Gastrocnemius medialis (tissue), 4 donors: ENCODE results near the gene OGT. TPM values are rescaled to one million over a fixed set of nuclear protein-coding genes. Genes with fewer than 3 reads are reported as not detected.
A peak's percentile ranks its signal among the peaks of the same experiment; 100 is the strongest.
"Not testable (repeated sequence)": the region's sequence is repeated elsewhere in the genome, so short reads cannot be mapped to it uniquely, and the experiment has no call there.

ENCODE experiments used
- ATAC-seq, 2 donors: fragments of 150-250 bp; one replicate each; pipeline ENCODE4 v1.9.1; 2016
- DNase-seq, 2 donors: peaks; one replicate each; pipeline ENCODE4 v3.0.0-alpha.2; 2019
- H3K27ac ChIP-seq, 4 donors: fragments of 200-600 bp; sonication (generic); 1 replicate in 1 of 4; 2 replicates in 3 of 4; pipeline ENCODE4 v1.5.1; 2016 to 2018; ENCODE audit warnings: mild to moderate bottlenecking in 2 of 4, moderate library complexity in 1 of 4
- H3K27me3 ChIP-seq, 3 donors: fragments of 200-600 bp; sonication (generic) in 2 of 3; 1 replicate in 1 of 3; 2 replicates in 2 of 3; pipeline versions ENCODE4 v1.5.1 to v1.6.0; 2016 to 2019; ENCODE audit warnings: mild to moderate bottlenecking in 1 of 3, moderate library complexity in 1 of 3
- H3K36me3 ChIP-seq, 2 donors: fragments of 200-600 bp; sonication (generic) in 1 of 2; one replicate each; pipeline ENCODE4 v1.5.1; 2017 to 2018
- H3K4me1 ChIP-seq, 2 donors: fragments of 200-600 bp; sonication (generic) in 1 of 2; one replicate each; pipeline ENCODE4 v1.5.1; 2016 to 2017; ENCODE audit warnings: mild to moderate bottlenecking in 2 of 2
- H3K4me3 ChIP-seq, 4 donors: fragments of 200-600 bp; sonication (generic) in 3 of 4; 1 replicate in 1 of 4; 2 replicates in 3 of 4; pipeline ENCODE4 v1.5.1; 2016 to 2019; ENCODE audit warnings: mild to moderate bottlenecking in 2 of 4
- H3K9me3 ChIP-seq, 3 donors: fragments of 200-600 bp; sonication (generic) in 2 of 3; 1 replicate in 1 of 3; 2 replicates in 2 of 3; pipeline ENCODE4 v1.5.1; 2016 to 2019
- POLR2A ChIP-seq, 2 donors: fragments of 450-650 bp; IDR thresholded peaks; one replicate each; pipeline ENCODE4 v1.6.1; 2017; ENCODE audit warnings: antibody characterized with exemption in 2 of 2, mild to moderate bottlenecking in 2 of 2, moderate library complexity in 2 of 2
- in situ Hi-C, 4 donors: fragments of 200-750 bp; cut with MboI; loops; one replicate each; pipeline versions ENCODE4 v1.15.0 to v1.8.0; 2017; ENCODE audit warnings: low sequenced_read_pairs in 4 of 4
- intact Hi-C: fragments of 100-400 bp; cut with DNase I; formaldehyde crosslinking; loops from one replicate; pipeline ENCODE4 v1.15.1; 2023; ENCODE audit warnings: low total_unique reads
- total RNA-seq, 4 donors: library from RNA; depleted of rRNA; stranded (reverse); fragments of >200 nt; gene quantifications; one replicate each; pipeline versions ENCODE4 v1.1.0 to v1.2.3, GENCODE V29; 2016
- TF ChIP-seq, protein P1 (sequence below), 5 experiments: fragments of 450-650 bp in 3 of 5; fragments of 200-600 bp in 2 of 5; sonication (generic) in 2 of 5; IDR thresholded peaks in 4 of 5; conservative IDR thresholded peaks in 1 of 5; 1 replicate in 4 of 5; 2 replicates in 1 of 5; pipeline ENCODE4 v1.5.1; 2016 to 2019; ENCODE audit warnings: antibody characterized with exemption in 5 of 5, mild to moderate bottlenecking in 3 of 5, moderate library complexity in 3 of 5

The OGT gene
- total RNA-seq, 4 donors from 2014 or later, result 34.5 to 146 (median 62.1) TPM

DNA sequence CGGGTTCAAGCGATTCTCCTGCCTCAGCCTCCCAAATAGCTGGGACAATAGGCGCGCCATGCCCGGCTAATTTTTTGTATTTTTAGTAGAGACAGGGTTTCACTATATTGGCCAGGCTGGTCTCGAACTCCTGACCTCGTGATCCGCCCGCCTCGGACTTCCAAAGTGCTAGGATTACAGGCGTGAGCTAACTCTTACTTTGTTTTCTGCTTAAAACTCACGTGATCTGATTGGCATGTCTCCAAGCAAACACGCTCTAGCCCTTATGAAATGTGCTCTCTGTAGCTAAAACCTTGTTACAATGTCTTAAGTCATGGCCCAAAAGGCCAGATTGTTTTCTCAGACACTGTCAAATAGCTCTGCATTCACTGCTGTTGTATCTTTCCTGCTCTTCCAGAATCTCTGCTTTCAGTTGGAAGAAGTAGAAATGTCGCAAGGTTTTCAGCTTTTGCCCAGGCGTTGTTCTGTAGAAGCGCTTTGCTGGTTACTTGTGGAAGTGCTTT, 39.7 kb upstream of the OGT start:
- intact Hi-C loops, result loop anchor here (5.0 kb wide), 1 partner anchor 39 kb away; the partner anchor contains the start of gene OGT
- peak in 1 of 2 donors; percentile 35 for DNase-seq
- Histone ChIP-seq H3K9me3 (no peaks in the 10 kb centered on the region), H3K27ac (peak overlapping the region; percentile 44 to 68 (median 63)), H3K27me3 (no peaks in the 10 kb centered on the region), H3K4me1 (no peaks in the 10 kb centered on the region), H3K36me3 (no peaks in the 10 kb centered on the region), H3K4me3 (peak overlapping the region; percentile 57 to 65 (median 58))
- peak; percentile 53 to 64 for ATAC-seq
- TF ChIP-seq POLR2A (IDR thresholded peaks at IDR 0.05), result no peak
- TF ChIP-seq, protein P1, sequence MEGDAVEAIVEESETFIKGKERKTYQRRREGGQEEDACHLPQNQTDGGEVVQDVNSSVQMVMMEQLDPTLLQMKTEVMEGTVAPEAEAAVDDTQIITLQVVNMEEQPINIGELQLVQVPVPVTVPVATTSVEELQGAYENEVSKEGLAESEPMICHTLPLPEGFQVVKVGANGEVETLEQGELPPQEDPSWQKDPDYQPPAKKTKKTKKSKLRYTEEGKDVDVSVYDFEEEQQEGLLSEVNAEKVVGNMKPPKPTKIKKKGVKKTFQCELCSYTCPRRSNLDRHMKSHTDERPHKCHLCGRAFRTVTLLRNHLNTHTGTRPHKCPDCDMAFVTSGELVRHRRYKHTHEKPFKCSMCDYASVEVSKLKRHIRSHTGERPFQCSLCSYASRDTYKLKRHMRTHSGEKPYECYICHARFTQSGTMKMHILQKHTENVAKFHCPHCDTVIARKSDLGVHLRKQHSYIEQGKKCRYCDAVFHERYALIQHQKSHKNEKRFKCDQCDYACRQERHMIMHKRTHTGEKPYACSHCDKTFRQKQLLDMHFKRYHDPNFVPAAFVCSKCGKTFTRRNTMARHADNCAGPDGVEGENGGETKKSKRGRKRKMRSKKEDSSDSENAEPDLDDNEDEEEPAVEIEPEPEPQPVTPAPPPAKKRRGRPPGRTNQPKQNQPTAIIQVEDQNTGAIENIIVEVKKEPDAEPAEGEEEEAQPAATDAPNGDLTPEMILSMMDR (IDR thresholded peaks at IDR 0.05 in 4 of 5, conservative IDR thresholded peaks at IDR 0.05 in 1 of 5), result no peak
- in situ Hi-C loops, result no loop called here

DNA sequence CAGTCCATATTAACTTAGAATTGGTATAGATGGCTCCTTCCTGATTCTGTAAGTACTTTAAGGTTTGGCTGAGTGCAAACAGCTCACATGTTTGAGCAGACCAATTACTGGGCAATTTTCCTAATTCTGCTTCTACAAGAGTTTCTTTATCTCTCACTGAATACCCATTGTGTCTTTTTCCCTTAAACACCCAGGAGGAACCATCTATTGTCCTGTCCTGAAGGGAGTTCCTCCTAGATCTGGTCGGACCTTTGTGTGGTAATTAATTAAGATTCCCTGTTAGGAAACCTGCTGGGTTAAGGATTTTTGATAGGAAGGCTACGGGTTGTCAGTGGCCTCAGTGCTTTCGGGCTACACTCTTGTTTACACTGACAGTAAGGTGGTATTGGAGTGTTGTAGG, 36.9 kb upstream of the OGT start:
- intact Hi-C loops, ATAC-seq, H3K9me3 ChIP-seq, H3K4me3 ChIP-seq, DNase-seq, H3K27me3 ChIP-seq, in situ Hi-C loops, H3K4me1 ChIP-seq, H3K36me3 ChIP-seq, H3K27ac ChIP-seq: not testable (repeated sequence)

DNA sequence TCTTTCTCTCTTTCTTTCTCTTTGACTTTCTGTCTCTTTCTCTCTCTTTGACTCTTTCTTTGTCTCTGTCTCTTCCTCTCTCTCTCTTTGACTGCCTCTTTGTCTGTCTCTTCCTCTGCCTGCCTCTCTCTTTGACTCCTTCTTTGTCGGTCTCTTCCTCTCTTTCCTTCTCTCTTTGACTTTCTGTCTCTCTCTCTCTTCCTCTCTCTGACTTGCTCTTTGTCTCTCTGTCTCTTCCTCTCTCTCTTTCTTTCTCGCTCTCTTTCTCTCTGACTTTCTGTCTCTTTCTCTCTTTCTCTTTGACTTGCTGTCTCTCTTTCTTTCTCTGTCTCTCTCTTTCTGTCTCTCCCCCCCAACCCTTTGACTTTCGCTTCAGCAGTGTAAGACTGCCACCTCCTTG, 36.4 kb upstream of the OGT start:
- intact Hi-C loops (no loop called here), in situ Hi-C loops (no loop called here)
- DNase-seq, result no peak
- no peaks in the 10 kb centered on the region for H3K9me3 ChIP-seq
- H3K27me3 ChIP-seq, result no peaks in the 10 kb centered on the region
- TF ChIP-seq, protein P1 (IDR thresholded peaks at IDR 0.05 in 4 of 5, conservative IDR thresholded peaks at IDR 0.05 in 1 of 5), result no peak
- TF ChIP-seq POLR2A (IDR thresholded peaks at IDR 0.05), result no peak
- H3K4me1 ChIP-seq, result no peaks in the 10 kb centered on the region
- H3K36me3 ChIP-seq, result no peaks in the 10 kb centered on the region
- no peak overlapping the region for H3K4me3 ChIP-seq
- ATAC-seq, result no peak
- no peak overlapping the region for H3K27ac ChIP-seq

DNA sequence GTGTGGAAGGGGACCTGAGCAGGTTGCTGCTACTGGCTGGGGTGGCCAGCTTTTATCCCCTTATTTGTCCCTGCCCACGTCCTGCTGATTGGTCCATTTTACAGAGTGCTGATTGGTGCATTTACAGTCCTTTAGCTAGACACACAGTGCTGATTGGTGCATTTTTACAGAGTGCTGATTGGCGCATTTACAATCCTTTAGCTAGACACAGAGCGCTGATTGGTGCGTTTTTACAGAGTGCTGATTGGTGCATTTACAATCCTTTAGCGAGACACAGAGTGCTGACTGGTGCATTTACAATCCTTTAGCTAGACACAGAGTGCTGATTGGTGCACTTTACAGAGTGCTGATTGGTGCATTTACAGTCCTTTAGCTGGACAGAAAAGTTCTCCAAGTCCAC, 30.8 kb upstream of the OGT start:
- in situ Hi-C loops, H3K9me3 ChIP-seq, H3K27ac ChIP-seq, DNase-seq, H3K36me3 ChIP-seq, H3K27me3 ChIP-seq, intact Hi-C loops, H3K4me1 ChIP-seq, ATAC-seq, H3K4me3 ChIP-seq: not testable (repeated sequence)

DNA sequence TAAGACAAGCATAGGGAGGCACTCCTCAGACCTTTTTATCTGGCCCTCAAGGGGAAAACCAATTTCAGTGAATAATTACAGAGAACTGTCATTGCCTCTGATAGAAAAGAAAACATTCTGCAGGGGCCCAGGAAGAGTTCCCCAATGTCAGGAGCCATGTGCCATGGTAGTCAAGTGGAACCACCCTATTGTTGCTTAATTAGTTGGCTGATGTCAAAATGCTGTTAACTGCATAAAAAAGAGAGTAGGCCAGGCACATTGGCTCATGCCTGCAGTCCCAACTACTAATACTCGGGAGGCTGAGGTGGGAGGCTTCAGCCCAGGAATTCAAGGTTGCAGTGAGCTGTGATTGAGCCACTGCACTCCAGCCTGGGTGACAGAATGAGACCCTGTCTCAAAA, 28.6 kb upstream of the OGT start:
- Histone ChIP-seq H3K27me3 (no peaks in the 10 kb centered on the region), H3K36me3 (no peaks in the 10 kb centered on the region), H3K27ac (no peak overlapping the region), H3K9me3 (no peaks in the 10 kb centered on the region), H3K4me3 (no peak overlapping the region), H3K4me1 (no peaks in the 10 kb centered on the region)
- DNase-seq (no peak), ATAC-seq (no peak)
- intact Hi-C loops, result no loop called here
- TF ChIP-seq POLR2A (IDR thresholded peaks at IDR 0.05), result no peak
- TF ChIP-seq, protein P1 (IDR thresholded peaks at IDR 0.05 in 4 of 5, conservative IDR thresholded peaks at IDR 0.05 in 1 of 5), result no peak
- in situ Hi-C loops, result no loop called here

DNA sequence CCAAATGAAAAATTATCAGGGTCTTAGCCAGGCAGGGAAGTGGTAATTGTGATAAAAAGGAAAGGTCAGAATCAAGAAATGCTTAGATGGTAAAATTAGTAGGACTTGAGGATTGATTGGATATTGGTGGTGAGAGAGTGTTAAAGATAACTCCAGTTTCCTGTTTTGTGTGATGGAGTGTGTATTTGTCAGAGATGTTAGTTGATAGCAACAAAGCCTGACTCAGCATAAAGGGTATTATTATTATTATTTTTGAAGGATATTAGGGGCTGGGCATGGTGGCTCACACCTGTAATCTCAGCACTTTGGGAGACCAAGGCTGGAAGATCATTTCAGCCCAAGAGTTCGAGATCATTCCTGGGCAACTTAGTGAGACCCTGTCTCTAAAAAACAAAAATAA, 23.6 kb upstream of the OGT start:
- Histone ChIP-seq H3K27ac (no peak overlapping the region), H3K36me3 (no peaks in the 10 kb centered on the region), H3K4me3 (no peak overlapping the region), H3K4me1 (peaks cover 0 to 3% of the 10 kb centered on the region in 2 donors), H3K27me3 (no peaks in the 10 kb centered on the region), H3K9me3 (no peaks in the 10 kb centered on the region)
- in situ Hi-C loops (no loop called here), intact Hi-C loops (no loop called here)
- ATAC-seq, result no peak
- DNase-seq, result no peak
- TF ChIP-seq, protein P1 (IDR thresholded peaks at IDR 0.05 in 4 of 5, conservative IDR thresholded peaks at IDR 0.05 in 1 of 5), result no peak
- TF ChIP-seq POLR2A (IDR thresholded peaks at IDR 0.05), result no peak
